ENCODE data around the gene MCTP1.

- TF ChIP-seq ZNF121 (CRISPR knock-in tag; conservative IDR thresholded peaks at IDR 0.05): no peak
- TF ChIP-seq SP1 (CRISPR knock-in tag; IDR thresholded peaks at IDR 0.05): no peak
- TF ChIP-seq, protein P1, sequence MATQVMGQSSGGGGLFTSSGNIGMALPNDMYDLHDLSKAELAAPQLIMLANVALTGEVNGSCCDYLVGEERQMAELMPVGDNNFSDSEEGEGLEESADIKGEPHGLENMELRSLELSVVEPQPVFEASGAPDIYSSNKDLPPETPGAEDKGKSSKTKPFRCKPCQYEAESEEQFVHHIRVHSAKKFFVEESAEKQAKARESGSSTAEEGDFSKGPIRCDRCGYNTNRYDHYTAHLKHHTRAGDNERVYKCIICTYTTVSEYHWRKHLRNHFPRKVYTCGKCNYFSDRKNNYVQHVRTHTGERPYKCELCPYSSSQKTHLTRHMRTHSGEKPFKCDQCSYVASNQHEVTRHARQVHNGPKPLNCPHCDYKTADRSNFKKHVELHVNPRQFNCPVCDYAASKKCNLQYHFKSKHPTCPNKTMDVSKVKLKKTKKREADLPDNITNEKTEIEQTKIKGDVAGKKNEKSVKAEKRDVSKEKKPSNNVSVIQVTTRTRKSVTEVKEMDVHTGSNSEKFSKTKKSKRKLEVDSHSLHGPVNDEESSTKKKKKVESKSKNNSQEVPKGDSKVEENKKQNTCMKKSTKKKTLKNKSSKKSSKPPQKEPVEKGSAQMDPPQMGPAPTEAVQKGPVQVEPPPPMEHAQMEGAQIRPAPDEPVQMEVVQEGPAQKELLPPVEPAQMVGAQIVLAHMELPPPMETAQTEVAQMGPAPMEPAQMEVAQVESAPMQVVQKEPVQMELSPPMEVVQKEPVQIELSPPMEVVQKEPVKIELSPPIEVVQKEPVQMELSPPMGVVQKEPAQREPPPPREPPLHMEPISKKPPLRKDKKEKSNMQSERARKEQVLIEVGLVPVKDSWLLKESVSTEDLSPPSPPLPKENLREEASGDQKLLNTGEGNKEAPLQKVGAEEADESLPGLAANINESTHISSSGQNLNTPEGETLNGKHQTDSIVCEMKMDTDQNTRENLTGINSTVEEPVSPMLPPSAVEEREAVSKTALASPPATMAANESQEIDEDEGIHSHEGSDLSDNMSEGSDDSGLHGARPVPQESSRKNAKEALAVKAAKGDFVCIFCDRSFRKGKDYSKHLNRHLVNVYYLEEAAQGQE (IDR thresholded peaks at IDR 0.05; ENCODE audit: borderline replicate concordance): no peak
- TF ChIP-seq, protein P1 (CRISPR knock-in tag; IDR thresholded peaks at IDR 0.05; ENCODE audit: low read depth): no peak
- no peak for TF ChIP-seq EP300 (IDR thresholded peaks at IDR 0.05; ENCODE audit: low read length)
- TF ChIP-seq CC2D1A (IDR thresholded peaks at IDR 0.05): no peak
- no peak for TF ChIP-seq SMARCC2 (IDR thresholded peaks at IDR 0.05; ENCODE audit: low read depth)
- TF ChIP-seq SRSF7 (optimal IDR thresholded peaks at IDR 0.05; ENCODE audit: low read depth, low read length): no peak
- no peak for TF ChIP-seq IRF2 (CRISPR knock-in tag; IDR thresholded peaks at IDR 0.05)
- no peak for TF ChIP-seq ELF1 (tag; IDR thresholded peaks at IDR 0.05)
- no peak for TF ChIP-seq HCFC1 (IDR thresholded peaks at IDR 0.05; ENCODE audit: low read depth, low read length)
- no peak for TF ChIP-seq EZH2 (IDR thresholded peaks at IDR 0.05; ENCODE audit: borderline replicate concordance, low read depth, low read length)
Observed at GRCh38 chr5:95304711-95305110, 19.8 kb upstream of the MCTP1 start.
